HG02870 (cell line): ENCODE measurements around the gene FGFR2.

Source experiments
- ATAC-seq: cut with Tn5 transposase; IDR thresholded peaks from one replicate; pipeline ENCODE4 v1.9.1; 2021; ENCODE audit warnings: mild to moderate bottlenecking, moderate library complexity; ENCODE audit not compliant: unreplicated experiment

The FGFR2 gene

DNA sequence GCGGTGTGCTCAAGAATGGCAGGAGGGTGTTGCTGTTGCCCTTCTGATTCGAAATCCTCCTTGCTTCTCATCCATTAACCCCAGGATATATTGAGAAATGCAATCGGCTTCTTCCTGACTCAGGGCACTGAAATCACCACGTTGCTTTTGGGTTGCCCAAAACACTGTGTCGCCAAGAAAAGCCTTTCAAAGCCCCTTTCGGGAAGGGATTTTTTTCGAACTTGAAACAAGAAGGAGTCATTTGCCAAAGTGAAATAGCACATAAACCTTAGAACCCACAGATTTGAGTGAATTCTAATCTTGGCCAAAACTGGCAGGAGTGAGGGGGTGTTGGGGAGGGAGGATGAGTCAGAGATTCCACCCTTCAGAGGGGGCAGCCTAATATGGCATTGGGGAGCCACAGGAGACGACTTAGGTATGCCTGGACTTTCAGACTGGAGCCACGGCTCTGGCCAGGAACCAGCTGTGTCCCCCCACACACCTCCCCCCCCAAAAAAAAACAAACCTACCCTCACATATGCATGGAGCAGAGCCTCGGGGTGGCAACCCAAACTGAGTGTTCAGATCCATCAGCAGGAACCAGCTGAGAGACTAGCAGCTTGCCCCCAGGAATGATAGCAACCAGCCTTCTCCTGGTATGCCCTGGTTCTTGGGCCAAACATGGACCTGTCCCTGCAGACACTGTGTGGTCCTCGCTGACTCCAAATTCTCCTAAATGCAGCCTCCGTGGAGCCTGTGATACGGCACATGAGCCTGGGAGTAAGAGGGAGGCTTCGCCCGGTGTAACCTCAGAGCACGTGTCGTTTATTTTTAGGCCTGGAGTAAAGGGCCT, 138.4 kb downstream of the FGFR2 start:
- no peak for ATAC-seq

DNA sequence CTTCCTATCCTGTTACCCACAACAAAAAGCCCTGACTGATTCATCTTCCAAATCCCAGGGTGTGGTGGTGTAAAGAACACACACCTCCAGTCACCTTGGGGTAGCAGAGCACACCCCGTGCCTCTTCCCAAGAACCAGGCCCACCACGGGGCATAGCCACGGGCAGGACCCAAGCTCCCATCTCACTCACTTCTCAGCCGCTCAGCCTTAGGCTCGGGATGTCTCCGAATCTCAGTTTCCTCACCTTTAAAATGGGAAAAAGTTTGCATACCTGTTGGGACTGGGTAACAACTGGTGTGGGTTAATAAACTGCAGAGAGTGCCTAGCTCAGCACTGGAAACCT, 139.0 kb downstream of the FGFR2 start:
- ATAC-seq = no peak

- ATAC-seq = no peak
These were observed 140.5 kb downstream of the FGFR2 start for GRCh38 chr10:121457729-121458128.

DNA sequence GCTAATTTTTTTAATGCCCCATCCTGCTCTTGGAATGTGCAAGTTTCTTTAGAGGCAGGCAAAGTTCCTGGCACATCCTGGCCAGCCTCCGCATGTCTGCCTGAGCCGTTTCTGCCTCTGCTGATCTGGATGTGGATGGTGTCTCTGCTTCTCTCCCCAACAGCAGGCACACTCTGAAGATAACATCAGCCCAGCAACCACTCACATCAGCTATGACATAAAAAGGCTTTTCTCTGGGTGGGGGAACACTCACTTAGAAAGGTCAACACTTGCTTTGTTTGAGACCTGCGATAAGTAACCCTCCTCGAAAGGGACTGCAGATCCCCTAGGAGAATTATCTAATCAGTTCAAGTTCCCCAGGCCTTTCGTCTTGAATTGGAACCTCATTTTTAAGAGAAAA, 142.9 kb downstream of the FGFR2 start:
- no peak for ATAC-seq

DNA sequence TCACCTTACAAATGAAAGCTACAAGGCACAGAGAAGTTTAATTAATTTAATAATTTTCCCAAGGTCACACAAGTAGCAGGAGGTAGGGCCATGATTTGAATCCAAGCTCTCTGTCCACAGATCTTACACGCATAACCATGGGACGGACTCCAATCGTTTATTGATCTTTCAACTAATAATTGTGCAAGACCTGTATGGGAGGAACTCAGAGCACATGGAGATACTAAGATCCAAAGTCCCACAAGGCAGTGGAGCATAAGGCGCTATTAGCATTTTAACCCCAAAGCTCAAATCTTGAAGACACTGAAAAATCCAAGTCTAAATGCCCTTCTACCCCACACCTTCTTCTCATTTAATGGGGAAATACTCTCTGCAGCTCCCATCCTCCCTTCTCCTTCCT, 143.5 kb downstream of the FGFR2 start:
- ATAC-seq = no peak

GRCh38 chr10:121453160-121453559, 145.1 kb downstream of the FGFR2 start:
- no peak for ATAC-seq

GRCh38 chr10:121452581-121452980, 145.7 kb downstream of the FGFR2 start:
- no peak for ATAC-seq

DNA sequence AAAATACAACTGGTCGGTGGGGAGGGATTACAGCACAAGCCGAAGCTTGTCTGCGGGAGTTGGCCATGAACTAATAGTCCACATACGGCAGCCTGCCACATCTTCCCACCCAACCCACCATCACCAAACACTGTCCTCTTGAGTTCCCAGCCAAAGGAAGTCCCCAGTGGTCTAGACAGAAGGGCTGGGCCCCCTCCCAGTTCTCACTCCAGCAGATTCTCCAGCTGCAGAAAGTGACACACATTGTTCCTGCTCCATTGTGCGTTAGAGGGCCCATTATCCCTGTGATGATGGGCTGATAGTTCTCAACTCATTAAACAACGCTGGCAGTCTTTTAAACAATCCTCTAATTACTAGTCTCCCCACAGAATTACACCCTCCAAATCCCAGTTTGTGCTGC, 148.0 kb downstream of the FGFR2 start:
- no peak for ATAC-seq

DNA sequence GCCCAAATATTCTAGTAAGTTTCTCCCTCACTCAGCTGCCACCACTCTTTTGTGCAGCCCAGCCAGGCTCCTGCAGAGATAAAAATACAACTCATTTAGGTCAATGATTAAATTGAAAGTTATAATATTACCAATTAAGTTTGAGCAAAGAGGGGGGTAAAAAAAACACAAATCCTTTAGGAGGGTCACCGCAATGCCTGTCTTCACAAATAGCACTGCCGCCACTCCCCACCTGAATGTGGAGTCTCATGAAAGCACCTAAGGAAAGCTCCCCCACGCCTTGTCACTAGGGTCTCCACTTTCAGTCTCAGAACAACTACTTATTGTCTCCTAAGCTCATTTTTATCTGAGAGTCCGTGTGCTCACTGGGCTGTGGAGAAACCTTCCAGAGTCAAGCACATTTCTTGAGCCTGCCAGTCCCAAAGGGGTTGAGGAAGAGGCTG, 148.7 kb downstream of the FGFR2 start:
- ATAC-seq = peak; percentile 31

- peak; percentile 99 for ATAC-seq
These were observed 149.3 kb downstream of the FGFR2 start for GRCh38 chr10:121448766-121449421.

DNA sequence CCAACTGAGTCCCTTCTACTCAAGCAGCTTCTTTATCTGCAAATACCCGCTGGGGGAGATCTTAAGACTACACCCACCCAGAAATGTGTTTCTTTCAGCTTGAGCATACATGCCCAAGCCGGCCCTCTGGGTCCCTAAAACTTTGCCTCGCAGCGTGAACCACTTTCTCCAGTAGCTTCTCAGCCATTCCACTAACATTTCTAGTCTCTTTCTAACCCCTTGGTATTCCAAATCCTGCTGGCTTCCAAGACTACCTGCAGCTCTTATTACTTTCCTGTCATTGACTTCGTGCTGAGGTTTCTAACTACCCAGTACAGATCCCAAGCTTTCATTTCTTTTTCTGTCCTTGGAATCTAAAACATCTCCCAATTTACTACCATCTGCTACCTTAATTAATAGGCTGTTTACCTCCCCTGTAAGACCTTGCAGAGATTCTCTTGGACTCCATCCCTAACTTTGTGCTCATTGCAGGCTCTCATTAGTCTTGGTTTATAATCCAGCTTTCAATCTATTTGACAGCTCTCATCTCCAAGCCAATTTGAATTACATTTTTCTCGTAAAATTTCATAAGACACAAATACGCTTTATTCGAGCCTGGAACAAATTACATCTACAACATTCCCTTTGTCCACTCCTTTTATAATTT, 153.6 kb downstream of the FGFR2 start:
- no peak for ATAC-seq

DNA sequence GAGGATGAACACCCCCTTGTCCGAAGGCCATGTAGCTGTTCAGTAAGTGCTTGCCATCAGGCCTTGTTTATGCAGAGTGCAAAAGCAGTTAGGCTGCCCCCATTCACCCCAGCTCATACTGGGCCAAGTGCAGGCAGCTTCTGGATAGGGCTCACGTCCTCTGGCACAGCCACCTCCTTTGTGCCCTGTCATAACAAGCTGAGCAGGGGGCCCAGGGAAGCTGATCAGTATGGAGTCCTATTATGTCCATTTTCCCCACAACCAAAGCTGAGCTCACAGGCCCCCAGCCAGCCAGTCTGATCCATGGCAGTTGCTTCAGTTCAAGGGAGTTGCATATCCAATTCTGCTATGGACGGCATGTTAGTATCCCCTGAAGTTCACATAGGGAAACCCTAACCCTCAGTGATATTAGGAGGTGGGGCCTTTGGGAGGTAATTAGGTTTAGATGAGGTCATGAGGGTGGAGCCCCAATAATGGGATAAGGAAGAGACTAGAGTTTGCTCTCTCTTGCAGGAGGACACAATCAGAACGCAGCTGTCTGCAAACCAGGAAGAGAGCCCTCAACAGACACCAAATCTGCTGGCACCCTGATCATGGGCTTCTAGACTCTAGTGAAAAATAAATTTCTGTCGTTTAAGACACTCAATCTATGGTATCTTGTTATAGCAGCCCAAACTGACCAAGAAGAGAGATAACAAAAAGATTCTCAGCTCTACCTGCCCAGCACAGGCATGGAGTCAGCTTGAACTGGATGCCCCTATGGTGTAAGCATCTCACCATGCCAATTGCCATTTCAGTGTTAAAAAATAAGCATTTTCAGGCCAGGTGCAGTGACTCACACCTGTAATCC, 155.9 kb downstream of the FGFR2 start:
- no peak for ATAC-seq

DNA sequence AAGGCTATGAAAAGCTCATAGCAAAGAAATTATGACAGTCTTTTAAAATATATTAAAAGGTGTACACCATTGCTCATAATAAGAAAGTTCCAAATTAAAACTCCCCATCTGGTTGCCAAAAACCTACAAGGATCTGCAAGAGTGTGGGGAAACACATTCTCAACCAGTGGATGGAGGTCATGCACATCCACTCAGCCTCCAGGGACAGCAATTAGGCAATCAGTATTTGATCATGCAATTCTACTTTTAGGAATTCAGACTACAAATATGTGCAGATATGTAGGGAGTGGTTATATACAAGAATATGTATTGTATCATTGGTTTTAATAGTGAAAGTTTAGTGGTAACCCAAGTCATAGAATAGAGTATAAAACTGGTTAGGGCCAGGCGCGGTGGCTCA, 157.8 kb downstream of the FGFR2 start:
- no peak for ATAC-seq

DNA sequence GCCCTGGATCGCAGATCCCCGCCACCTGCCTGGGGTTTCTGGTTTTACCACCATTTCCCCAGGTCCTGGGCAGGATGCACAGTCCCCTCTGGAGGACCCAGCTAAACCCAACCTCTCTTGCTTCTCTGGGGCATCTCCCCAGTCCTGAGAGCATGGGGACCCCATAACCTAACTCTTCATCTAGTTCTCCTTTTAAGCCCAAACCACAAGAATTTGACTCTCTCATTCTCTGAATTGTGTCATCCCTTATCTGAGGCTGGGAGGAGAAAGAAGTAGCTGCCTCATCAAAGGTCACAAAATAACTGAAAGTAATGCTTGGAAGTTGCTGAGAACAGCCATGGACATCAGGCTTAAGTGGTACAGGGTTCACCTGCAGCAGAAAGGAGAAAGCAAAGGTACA, 159.9 kb downstream of the FGFR2 start:
- ATAC-seq = no peak

GRCh38 chr10:121437596-121437995, 160.6 kb downstream of the FGFR2 start:
- ATAC-seq = no peak

DNA sequence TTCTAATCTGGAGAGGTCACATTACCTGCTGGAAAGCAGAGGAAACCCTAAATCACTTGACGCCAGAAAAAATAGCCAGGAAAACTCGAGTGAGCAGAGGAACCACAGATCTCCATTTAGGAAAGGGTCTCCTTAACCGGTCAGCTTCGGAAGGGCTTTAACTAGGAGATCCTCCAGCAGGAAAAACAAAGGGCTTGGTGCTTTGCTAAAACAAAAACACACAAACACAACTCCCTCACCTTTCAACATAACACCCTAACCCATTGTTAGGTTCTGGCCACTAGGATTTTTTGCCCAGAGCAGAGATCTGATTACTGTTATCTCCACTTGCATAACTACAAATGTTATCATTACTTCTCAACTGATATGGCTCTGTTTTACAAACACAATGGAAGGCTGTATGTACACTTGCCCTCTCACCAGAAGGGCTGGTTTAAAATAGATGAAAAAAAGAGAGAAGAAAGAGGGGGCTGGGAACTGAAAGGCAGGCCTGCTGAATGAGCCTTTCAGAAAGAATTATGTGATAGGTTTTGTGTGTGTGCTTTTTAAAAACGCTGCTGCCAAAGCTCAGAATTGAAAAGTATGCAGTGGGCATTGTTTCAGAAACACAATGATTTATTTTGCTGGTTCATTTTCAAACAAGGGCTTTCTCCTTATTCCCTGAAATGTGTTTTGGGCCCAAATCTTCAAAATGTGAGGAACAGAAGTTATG, 161.5 kb downstream of the FGFR2 start:
- no peak for ATAC-seq

DNA sequence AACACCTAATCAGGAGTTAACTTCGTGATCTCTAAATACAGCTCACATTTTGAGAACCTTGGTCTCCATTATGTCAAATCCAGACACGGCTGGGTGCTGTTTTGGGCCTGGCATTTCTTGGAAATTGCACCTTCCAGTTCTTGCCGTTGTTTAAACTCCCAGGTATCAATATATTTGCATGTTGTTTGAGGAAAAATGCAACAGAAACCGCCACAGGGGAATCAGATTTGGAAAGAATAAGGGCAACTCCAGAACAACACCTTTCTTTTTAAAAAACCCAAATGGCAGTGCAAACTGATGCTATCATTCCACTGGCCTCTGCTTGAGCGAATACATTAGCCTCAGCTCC, 162.0 kb downstream of the FGFR2 start:
- ATAC-seq = no peak

- ATAC-seq = no peak
These were observed 163.0 kb downstream of the FGFR2 start for GRCh38 chr10:121435099-121435875.

DNA sequence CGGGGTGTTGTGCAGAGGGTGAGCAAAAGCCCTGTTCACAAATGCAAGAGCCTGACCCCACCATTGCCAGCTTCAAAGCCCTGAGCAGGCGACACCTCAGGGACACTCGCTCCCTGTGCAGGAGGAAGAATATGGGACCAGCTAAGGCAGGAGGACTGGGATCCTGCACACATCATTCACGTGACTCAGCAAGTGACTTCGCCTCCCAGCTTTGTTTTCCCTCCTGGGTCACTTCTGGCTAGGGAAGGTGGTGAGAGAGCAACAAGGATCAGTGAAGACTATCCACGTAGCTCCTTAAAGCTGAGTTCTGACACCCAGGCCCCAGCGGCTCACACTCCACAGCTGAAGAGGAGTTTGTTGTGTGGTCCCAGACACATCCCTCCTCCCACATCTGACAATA, 164.3 kb downstream of the FGFR2 start:
- no peak for ATAC-seq

DNA sequence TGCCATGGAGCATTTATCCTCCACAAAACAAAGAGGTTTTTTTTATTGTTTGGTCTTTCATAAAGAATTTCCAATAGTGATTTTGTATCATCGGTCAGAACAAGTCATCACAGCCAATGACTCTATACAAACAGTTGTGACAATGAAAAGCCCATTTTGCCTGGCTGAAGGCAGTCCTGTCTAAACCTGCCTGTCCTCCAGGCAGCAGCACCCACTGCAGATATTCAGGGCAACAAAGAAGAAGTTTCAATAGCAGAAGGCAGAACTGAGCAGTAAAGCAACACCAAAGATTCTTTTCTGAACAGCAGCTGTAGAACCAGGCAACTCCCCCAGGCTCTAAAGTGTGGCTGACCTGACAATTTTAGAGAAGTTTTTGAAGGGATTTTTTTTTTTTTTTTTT, 169.4 kb downstream of the FGFR2 start:
- no peak for ATAC-seq
